ENCODE data around the gene CLECL1. TPM values are rescaled to one million over a fixed set of nuclear protein-coding genes. Genes with fewer than 3 reads are reported as not detected.

The CLECL1 gene
- polyA plus RNA-seq, 1 of the 3 experiments (the other 2 are of a cell fraction) = not detected

DNA sequence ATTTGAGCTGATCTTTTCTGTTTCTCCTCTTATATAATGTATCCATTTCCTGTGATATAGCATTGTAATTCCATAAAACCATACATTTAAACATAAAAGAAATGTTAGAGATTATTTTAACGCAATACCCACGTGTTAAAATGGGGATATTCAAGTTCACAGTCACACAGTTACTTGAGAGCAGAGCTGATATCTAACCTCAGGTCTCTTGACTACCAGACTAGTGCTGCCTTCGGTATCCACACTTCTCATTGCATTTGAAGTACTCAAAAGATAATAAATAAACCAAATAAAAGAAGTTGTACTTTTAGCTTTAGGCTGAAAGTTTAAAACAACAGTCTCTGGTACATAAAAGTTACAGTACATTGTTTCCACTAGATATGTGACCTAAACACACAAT, 2.9 kb downstream of the CLECL1 start:
- H3K36me3 ChIP-seq (replicated peaks in 1 of 2; ENCODE audit: control insufficient read depth in 1 of 2, insufficient read depth in 2 of 2, low read length in 1 of 2) = no peaks in the 10 kb centered on the region
- no peak overlapping the region for H2AFZ ChIP-seq (ENCODE audit: low read depth)

More for the DNA sequence above, 2.9 kb downstream of the CLECL1 start:
- H3K27me3 ChIP-seq (ENCODE audit: insufficient read depth) = peaks cover 17% of the 10 kb centered on the region; the same call in 1 of the 2 replicates
- no peak overlapping the region for H3K27ac ChIP-seq (ENCODE audit: low read depth in 2 of 2, low read length in 1 of 2)
- H3K4me1 ChIP-seq (ENCODE audit: control insufficient read depth in 1 of 2, insufficient read depth in 2 of 2, low read depth in 1 of 2, low read length in 1 of 2) = no peaks in the 10 kb centered on the region
- POLR2A ChIA-PET = no interaction called here
- H3K4me3 ChIP-seq (ENCODE audit: low read depth in 2 of 2, low read length in 1 of 2) = no peak overlapping the region
- TF ChIP-seq IRF3 (IDR thresholded peaks at IDR 0.05; ENCODE audit: low read depth, low read length) (no peak), SIN3A (IDR thresholded peaks at IDR 0.05; ENCODE audit: borderline replicate concordance, low read depth, low read length) (no peak), EP300 (IDR thresholded peaks at IDR 0.05; ENCODE audit: borderline replicate concordance in 1 of 2, low read depth in 1 of 2, low read length in 1 of 2) (no peak), MEF2A (IDR thresholded peaks at IDR 0.05; ENCODE audit: borderline replicate concordance, low read depth) (no peak), YY1 (IDR thresholded peaks at IDR 0.05; ENCODE audit: low read depth) (no peak), MAX (IDR thresholded peaks at IDR 0.05; ENCODE audit: low read depth) (no peak), FOXJ3 (CRISPR knock-in tag; IDR thresholded peaks at IDR 0.05) (no peak), TEAD4 (IDR thresholded peaks at IDR 0.05; ENCODE audit: borderline replicate concordance, insufficient read depth) (no peak), CHD2 (IDR thresholded peaks at IDR 0.05; ENCODE audit: low read length, partially characterized antibody) (no peak), FOXM1 (IDR thresholded peaks at IDR 0.05; ENCODE audit: low read depth) (no peak), POLR2AphosphoS5 (IDR thresholded peaks at IDR 0.05; ENCODE audit: low read depth, low read length) (no peak), GABPA (IDR thresholded peaks at IDR 0.05; ENCODE audit: low read depth) (no peak), MXI1 (IDR thresholded peaks at IDR 0.05; ENCODE audit: low read depth, low read length) (no peak), RFX5 (IDR thresholded peaks at IDR 0.05; ENCODE audit: low read length) (no peak), SMC3 (IDR thresholded peaks at IDR 0.05; ENCODE audit: low read depth, low read length) (no peak), TAF1 (IDR thresholded peaks at IDR 0.05; ENCODE audit: borderline replicate concordance, low read depth, low read length) (no peak)
- TF ChIP-seq, protein P1, sequence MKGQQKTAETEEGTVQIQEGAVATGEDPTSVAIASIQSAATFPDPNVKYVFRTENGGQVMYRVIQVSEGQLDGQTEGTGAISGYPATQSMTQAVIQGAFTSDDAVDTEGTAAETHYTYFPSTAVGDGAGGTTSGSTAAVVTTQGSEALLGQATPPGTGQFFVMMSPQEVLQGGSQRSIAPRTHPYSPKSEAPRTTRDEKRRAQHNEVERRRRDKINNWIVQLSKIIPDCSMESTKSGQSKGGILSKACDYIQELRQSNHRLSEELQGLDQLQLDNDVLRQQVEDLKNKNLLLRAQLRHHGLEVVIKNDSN (IDR thresholded peaks at IDR 0.05; ENCODE audit: borderline replicate concordance, low read depth) = no peak
- TF ChIP-seq, protein P2, sequence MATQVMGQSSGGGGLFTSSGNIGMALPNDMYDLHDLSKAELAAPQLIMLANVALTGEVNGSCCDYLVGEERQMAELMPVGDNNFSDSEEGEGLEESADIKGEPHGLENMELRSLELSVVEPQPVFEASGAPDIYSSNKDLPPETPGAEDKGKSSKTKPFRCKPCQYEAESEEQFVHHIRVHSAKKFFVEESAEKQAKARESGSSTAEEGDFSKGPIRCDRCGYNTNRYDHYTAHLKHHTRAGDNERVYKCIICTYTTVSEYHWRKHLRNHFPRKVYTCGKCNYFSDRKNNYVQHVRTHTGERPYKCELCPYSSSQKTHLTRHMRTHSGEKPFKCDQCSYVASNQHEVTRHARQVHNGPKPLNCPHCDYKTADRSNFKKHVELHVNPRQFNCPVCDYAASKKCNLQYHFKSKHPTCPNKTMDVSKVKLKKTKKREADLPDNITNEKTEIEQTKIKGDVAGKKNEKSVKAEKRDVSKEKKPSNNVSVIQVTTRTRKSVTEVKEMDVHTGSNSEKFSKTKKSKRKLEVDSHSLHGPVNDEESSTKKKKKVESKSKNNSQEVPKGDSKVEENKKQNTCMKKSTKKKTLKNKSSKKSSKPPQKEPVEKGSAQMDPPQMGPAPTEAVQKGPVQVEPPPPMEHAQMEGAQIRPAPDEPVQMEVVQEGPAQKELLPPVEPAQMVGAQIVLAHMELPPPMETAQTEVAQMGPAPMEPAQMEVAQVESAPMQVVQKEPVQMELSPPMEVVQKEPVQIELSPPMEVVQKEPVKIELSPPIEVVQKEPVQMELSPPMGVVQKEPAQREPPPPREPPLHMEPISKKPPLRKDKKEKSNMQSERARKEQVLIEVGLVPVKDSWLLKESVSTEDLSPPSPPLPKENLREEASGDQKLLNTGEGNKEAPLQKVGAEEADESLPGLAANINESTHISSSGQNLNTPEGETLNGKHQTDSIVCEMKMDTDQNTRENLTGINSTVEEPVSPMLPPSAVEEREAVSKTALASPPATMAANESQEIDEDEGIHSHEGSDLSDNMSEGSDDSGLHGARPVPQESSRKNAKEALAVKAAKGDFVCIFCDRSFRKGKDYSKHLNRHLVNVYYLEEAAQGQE (IDR thresholded peaks at IDR 0.05; ENCODE audit: low read depth, low read length) = no peak
- TF ChIP-seq, protein P3, sequence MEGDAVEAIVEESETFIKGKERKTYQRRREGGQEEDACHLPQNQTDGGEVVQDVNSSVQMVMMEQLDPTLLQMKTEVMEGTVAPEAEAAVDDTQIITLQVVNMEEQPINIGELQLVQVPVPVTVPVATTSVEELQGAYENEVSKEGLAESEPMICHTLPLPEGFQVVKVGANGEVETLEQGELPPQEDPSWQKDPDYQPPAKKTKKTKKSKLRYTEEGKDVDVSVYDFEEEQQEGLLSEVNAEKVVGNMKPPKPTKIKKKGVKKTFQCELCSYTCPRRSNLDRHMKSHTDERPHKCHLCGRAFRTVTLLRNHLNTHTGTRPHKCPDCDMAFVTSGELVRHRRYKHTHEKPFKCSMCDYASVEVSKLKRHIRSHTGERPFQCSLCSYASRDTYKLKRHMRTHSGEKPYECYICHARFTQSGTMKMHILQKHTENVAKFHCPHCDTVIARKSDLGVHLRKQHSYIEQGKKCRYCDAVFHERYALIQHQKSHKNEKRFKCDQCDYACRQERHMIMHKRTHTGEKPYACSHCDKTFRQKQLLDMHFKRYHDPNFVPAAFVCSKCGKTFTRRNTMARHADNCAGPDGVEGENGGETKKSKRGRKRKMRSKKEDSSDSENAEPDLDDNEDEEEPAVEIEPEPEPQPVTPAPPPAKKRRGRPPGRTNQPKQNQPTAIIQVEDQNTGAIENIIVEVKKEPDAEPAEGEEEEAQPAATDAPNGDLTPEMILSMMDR (IDR thresholded peaks at IDR 0.05) = no peak
- no peaks in the 10 kb centered on the region for H3K79me2 ChIP-seq (ENCODE audit: insufficient read depth)
- no peak for DNase-seq
- no peak overlapping the region for H3K4me2 ChIP-seq
- no peaks in the 10 kb centered on the region for H3K9me2 ChIP-seq
- CTCF ChIA-PET = interaction anchor here (1.0 to 1.7 kb wide), 5 partner anchors 8 to 22 kb away, joined by 3 to 7 read pairs (median 5); no protein-coding TSS in a partner anchor
- H4K20me1 ChIP-seq (ENCODE audit: insufficient read depth) = no peaks in the 10 kb centered on the region
- H3F3A ChIP-seq (replicated peaks; ENCODE audit: insufficient read depth) = no peaks in the 10 kb centered on the region
- WGBS (ENCODE audit: low lambda C conversion rate) = 6% methylated on average over 3 of the region's 3 CpGs
- no peaks in the 10 kb centered on the region for H3K9me3 ChIP-seq
- H3K9ac ChIP-seq = no peak overlapping the region

All from SK-N-SH (cell line).